HepG2 (cell line): Measurements from ENCODE around the gene SLC25A11. TPM values are rescaled to one million over a fixed set of nuclear protein-coding genes. Genes with fewer than 3 reads are reported as not detected.

Experiments used
- ARHGAP35 ChIP-seq: sonication (generic); formaldehyde crosslinking; IDR thresholded peaks from 2 replicates; pipeline ENCODE4 v1.9.0; 2022; ENCODE audit warnings: mild to moderate bottlenecking, inconsistent platforms, moderate library complexity, missing genetic modification reagents, borderline replicate concordance
- CEBPG ChIP-seq: IDR thresholded peaks from 2 replicates; pipeline ENCODE4 v1.6.1; 2016
- DNMT3B ChIP-seq: conservative IDR thresholded peaks from 2 replicates; pipeline ENCODE4 v1.6.1; 2016; ENCODE audit warnings: missing biosample characterization, control low read depth
- HOXA5 ChIP-seq: sonication (generic); formaldehyde crosslinking; IDR thresholded peaks from 2 replicates; pipeline ENCODE4 v1.4.0; 2020; ENCODE audit warnings: missing genetic modification reagents
- MTA1 ChIP-seq: sonication (generic); formaldehyde crosslinking; IDR thresholded peaks from 2 replicates; pipeline ENCODE4 v1.4.0; 2020; ENCODE audit warnings: missing genetic modification reagents, mild to moderate bottlenecking, borderline replicate concordance
- RBFOX2 ChIP-seq: fragments of 200-400 bp; formaldehyde crosslinking; IDR thresholded peaks from 2 replicates; pipeline ENCODE4 v1.6.1; 2017; ENCODE audit warnings: low read depth, mild to moderate bottlenecking, low read length
- RFXAP ChIP-seq: sonication (generic); formaldehyde crosslinking; IDR thresholded peaks from 2 replicates; pipeline ENCODE4 v1.4.0; 2020; ENCODE audit warnings: missing genetic modification reagents, borderline replicate concordance
- SNRNP70 ChIP-seq: fragments of 200-400 bp; formaldehyde crosslinking; IDR thresholded peaks from 2 replicates; pipeline ENCODE4 v1.6.1; 2017; ENCODE audit warnings: mild to moderate bottlenecking, low read depth, low read length, moderate library complexity
- SPEN ChIP-seq: sonication (generic); formaldehyde crosslinking; IDR thresholded peaks from 2 replicates; pipeline ENCODE4 v1.5.1; 2020; ENCODE audit warnings: low read depth, mild to moderate bottlenecking, missing genetic modification reagents
- SRF ChIP-seq: IDR thresholded peaks from 2 replicates; pipeline ENCODE4 v1.6.1; 2011; ENCODE audit warnings: mild to moderate bottlenecking, low read depth, low read length, moderate library complexity
- ZNF232 ChIP-seq: sonication (generic); formaldehyde crosslinking; IDR thresholded peaks from 2 replicates; pipeline ENCODE4 v1.4.0; 2020; ENCODE audit warnings: missing genetic modification reagents, borderline replicate concordance
- ZNF33B ChIP-seq: sonication (generic); formaldehyde crosslinking; IDR thresholded peaks from 2 replicates; pipeline ENCODE4 v1.5.1; 2020; ENCODE audit warnings: mild to moderate bottlenecking, missing genetic modification reagents
- ZNF550 ChIP-seq: sonication (generic); formaldehyde crosslinking; IDR thresholded peaks from 2 replicates; pipeline ENCODE4 v1.4.0; 2020; ENCODE audit warnings: mild to moderate bottlenecking, missing genetic modification reagents, borderline replicate concordance
- ZNF782 ChIP-seq: sonication (generic); formaldehyde crosslinking; IDR thresholded peaks from 2 replicates; pipeline ENCODE4 v1.4.0; 2020; ENCODE audit warnings: missing genetic modification reagents, mild to moderate bottlenecking, borderline replicate concordance
- ZSCAN25 ChIP-seq: sonication (generic); formaldehyde crosslinking; IDR thresholded peaks from 2 replicates; pipeline ENCODE4 v1.8.0; 2022; ENCODE audit warnings: mild to moderate bottlenecking, missing genetic modification reagents
- polyA plus RNA-seq, 8 experiments: library from polyadenylated mRNA; depleted of rRNA in 3 of 8; stranded (reverse) in 7 of 8; unstranded in 1 of 8; fragments of >200 nt; fragmentation: Illumina TruSeq in 4 of 8; extraction: Trizol in 4 of 8; gene quantifications; 2 replicates each; pipeline versions ENCODE4 v1.2.1 to v1.2.3, GENCODE V29; 2011 to 2016; ENCODE audit warnings: low read depth in 4 of 8, missing spikeins in 1 of 8, mixed read lengths in 1 of 8; ENCODE audit not compliant: insufficient read depth in 1 of 8
- total RNA-seq, 5 experiments: library from RNA; depleted of rRNA; stranded (reverse); fragments of >200 nt; fragmentation: Illumina TruSeq; extraction: Trizol; gene quantifications; 2 replicates each; pipeline ENCODE4 v1.2.3, GENCODE V29; 2016; ENCODE audit warnings: low read depth in 1 of 5
- TF ChIP-seq, protein P1 (sequence below), 2 experiments: sonication (generic) in 1 of 2; formaldehyde crosslinking in 1 of 2; IDR thresholded peaks; 2 replicates each; pipeline versions ENCODE4 v1.4.0 to v1.6.1; 2018 to 2020; ENCODE audit warnings: missing genetic modification reagents in 2 of 2, borderline replicate concordance in 1 of 2, low read depth in 1 of 2, mild to moderate bottlenecking in 1 of 2, missing biosample characterization in 1 of 2
- TF ChIP-seq, protein P2 (sequence below): sonication (generic); formaldehyde crosslinking; IDR thresholded peaks from 2 replicates; pipeline ENCODE4 v1.4.0; 2020; ENCODE audit warnings: missing genetic modification reagents
- TF ChIP-seq, protein P3 (sequence below): sonication (generic); formaldehyde crosslinking; IDR thresholded peaks from 2 replicates; pipeline ENCODE4 v1.4.0; 2020; ENCODE audit warnings: missing genetic modification reagents, borderline replicate concordance
- TF ChIP-seq, protein P4 (sequence below): sonication (generic); formaldehyde crosslinking; IDR thresholded peaks from 2 replicates; pipeline ENCODE4 v1.4.0; 2020; ENCODE audit warnings: missing genetic modification reagents, mild to moderate bottlenecking, borderline replicate concordance

Gene SLC25A11
- total and polyA plus RNA-seq, 2 of the 13 experiments (the other 11 are each of a cell fraction or from before 2014, with no cell fraction given) = 35.4 to 47.2 TPM

DNA sequence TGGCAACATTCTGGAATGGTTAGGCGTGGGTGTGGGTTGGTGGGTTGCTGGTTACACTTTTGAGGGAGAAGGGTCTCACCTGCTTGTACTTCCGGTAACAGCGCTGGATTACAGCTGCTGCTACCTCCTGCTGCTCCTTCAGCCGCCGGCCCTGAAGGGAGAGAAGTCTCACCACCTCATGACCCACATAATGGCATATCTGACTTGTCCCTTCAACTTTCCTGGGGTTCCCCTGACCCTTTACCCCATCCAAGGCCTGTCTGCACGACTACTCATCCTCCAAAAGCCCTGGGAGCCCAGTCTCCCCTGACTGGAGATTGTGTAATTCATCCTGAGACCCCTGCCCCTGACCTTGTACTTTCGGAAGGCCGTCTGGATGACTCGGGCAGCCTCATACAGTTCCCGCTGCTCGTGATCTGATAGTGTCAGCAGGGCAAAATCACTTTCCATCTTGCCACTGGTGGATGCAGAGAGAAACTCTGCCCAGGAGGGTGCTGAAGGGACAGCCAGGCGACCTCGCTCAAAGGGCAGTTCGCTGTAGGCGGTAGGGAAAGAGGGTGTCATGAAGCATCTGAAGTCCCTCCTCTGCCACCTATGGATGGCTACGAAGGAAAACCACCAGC, 29.8 kb upstream of the SLC25A11 start (continued):
- TF ChIP-seq, protein P1, sequence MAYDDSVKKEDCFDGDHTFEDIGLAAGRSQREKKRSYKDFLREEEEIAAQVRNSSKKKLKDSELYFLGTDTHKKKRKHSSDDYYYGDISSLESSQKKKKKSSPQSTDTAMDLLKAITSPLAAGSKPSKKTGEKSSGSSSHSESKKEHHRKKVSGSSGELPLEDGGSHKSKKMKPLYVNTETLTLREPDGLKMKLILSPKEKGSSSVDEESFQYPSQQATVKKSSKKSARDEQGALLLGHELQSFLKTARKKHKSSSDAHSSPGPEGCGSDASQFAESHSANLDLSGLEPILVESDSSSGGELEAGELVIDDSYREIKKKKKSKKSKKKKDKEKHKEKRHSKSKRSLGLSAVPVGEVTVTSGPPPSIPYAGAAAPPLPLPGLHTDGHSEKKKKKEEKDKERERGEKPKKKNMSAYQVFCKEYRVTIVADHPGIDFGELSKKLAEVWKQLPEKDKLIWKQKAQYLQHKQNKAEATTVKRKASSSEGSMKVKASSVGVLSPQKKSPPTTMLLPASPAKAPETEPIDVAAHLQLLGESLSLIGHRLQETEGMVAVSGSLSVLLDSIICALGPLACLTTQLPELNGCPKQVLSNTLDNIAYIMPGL (CRISPR knock-in tag; IDR thresholded peaks at IDR 0.05; ENCODE audit: borderline replicate concordance in 1 of 2, low read depth in 1 of 2) = no peak
- TF ChIP-seq, protein P2, sequence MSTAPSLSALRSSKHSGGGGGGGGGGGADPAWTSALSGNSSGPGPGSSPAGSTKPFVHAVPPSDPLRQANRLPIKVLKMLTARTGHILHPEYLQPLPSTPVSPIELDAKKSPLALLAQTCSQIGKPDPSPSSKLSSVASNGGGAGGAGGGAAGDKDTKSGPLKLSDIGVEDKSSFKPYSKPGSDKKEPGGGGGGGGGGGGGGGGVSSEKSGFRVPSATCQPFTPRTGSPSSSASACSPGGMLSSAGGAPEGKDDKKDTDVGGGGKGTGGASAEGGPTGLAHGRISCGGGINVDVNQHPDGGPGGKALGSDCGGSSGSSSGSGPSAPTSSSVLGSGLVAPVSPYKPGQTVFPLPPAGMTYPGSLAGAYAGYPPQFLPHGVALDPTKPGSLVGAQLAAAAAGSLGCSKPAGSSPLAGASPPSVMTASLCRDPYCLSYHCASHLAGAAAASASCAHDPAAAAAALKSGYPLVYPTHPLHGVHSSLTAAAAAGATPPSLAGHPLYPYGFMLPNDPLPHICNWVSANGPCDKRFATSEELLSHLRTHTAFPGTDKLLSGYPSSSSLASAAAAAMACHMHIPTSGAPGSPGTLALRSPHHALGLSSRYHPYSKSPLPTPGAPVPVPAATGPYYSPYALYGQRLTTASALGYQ (CRISPR knock-in tag) = 0 out of 2 replicates have a peak, but pooled peaks have one; percentile 7
- TF ChIP-seq SPEN (CRISPR knock-in tag) (no peak), RFXAP (CRISPR knock-in tag) (0 out of 2 replicates have a peak, but pooled peaks have one; percentile 32), ARHGAP35 (CRISPR knock-in tag) (no peak), MTA1 (CRISPR knock-in tag) (no peak), HOXA5 (0 out of 2 replicates have a peak, but pooled peaks have one; percentile 25), ZNF33B (CRISPR knock-in tag) (no peak), ZNF550 (CRISPR knock-in tag) (no peak), SNRNP70 (no peak), RBFOX2 (no peak), SRF (no peak), ZNF232 (peak; percentile 59; the same call in 1 of the 2 replicates), DNMT3B (CRISPR knock-in tag) (no peak), ZSCAN25 (CRISPR knock-in tag) (no peak), CEBPG (peak; percentile 54), ZNF782 (no peak)
- TF ChIP-seq, protein P3, sequence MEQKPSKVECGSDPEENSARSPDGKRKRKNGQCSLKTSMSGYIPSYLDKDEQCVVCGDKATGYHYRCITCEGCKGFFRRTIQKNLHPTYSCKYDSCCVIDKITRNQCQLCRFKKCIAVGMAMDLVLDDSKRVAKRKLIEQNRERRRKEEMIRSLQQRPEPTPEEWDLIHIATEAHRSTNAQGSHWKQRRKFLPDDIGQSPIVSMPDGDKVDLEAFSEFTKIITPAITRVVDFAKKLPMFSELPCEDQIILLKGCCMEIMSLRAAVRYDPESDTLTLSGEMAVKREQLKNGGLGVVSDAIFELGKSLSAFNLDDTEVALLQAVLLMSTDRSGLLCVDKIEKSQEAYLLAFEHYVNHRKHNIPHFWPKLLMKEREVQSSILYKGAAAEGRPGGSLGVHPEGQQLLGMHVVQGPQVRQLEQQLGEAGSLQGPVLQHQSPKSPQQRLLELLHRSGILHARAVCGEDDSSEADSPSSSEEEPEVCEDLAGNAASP (CRISPR knock-in tag) = no peak
- TF ChIP-seq, protein P4, sequence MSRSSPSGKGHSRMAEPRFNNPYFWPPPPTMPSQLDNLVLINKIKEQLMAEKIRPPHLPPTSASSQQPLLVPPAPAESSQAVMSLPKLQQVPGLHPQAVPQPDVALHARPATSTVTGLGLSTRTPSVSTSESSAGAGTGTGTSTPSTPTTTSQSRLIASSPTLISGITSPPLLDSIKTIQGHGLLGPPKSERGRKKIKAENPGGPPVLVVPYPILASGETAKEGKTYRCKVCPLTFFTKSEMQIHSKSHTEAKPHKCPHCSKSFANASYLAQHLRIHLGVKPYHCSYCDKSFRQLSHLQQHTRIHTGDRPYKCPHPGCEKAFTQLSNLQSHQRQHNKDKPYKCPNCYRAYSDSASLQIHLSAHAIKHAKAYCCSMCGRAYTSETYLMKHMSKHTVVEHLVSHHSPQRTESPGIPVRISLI (CRISPR knock-in tag) = no peak
